NCI-H345 (cell line): Measurements from ENCODE around the gene LGALS8.
"Not testable (repeated sequence)": the region's sequence is repeated elsewhere in the genome, so short reads cannot be mapped to it uniquely, and the experiment has no call there.

Source experiments
- DNase-seq: peaks from one replicate; lab custom pipeline; 2025; lab: John Stamatoyannopoulos, UW

Gene LGALS8

GRCh38 chr1:236541710-236542109, 17.9 kb downstream of the LGALS8 start:
- DNase-seq = no peak

GRCh38 chr1:236543065-236543669, 19.4 kb downstream of the LGALS8 start:
- no peak for DNase-seq

- DNase-seq = no peak
These were observed 21.9 kb downstream of the LGALS8 start for GRCh38 chr1:236545621-236546169.

- no peak for DNase-seq
These were observed 24.7 kb downstream of the LGALS8 start for GRCh38 chr1:236548452-236548851.

- no peak for DNase-seq
These were observed 27.4 kb downstream of the LGALS8 start for GRCh38 chr1:236550961-236551851.

GRCh38 chr1:236552096-236552495, 28.3 kb downstream of the LGALS8 start:
- no peak for DNase-seq

GRCh38 chr1:236552901-236553300, 29.1 kb downstream of the LGALS8 start:
- no peak for DNase-seq

GRCh38 chr1:236553370-236553769, 29.6 kb downstream of the LGALS8 start:
- DNase-seq = no peak

- no peak for DNase-seq
These were observed 32.8 kb downstream of the LGALS8 start for GRCh38 chr1:236556606-236557005.

GRCh38 chr1:236558081-236558480, 34.3 kb downstream of the LGALS8 start:
- no peak for DNase-seq

- no peak for DNase-seq
These were observed 35.1 kb downstream of the LGALS8 start for GRCh38 chr1:236558846-236559245.

- DNase-seq = no peak
These were observed 36.5 kb downstream of the LGALS8 start for GRCh38 chr1:236560213-236560771.

GRCh38 chr1:236561976-236562375, 38.2 kb downstream of the LGALS8 start:
- no peak for DNase-seq

- no peak for DNase-seq
These were observed 41.7 kb downstream of the LGALS8 start for GRCh38 chr1:236565530-236565929.

- no peak for DNase-seq
These were observed 44.6 kb downstream of the LGALS8 start for GRCh38 chr1:236568285-236568894.

- no peak for DNase-seq
These were observed 51.7 kb downstream of the LGALS8 start for GRCh38 chr1:236575523-236575922.

GRCh38 chr1:236576004-236576403, 52.2 kb downstream of the LGALS8 start:
- no peak for DNase-seq

GRCh38 chr1:236577041-236577440, 53.3 kb downstream of the LGALS8 start:
- not testable (repeated sequence) for DNase-seq

- no peak for DNase-seq
These were observed 54.9 kb downstream of the LGALS8 start for GRCh38 chr1:236578661-236579060.

- not testable (repeated sequence) for DNase-seq
These were observed 56.6 kb downstream of the LGALS8 start for GRCh38 chr1:236580404-236580803.

- DNase-seq = no peak
These were observed 57.7 kb downstream of the LGALS8 start for GRCh38 chr1:236581528-236581927.

- DNase-seq = no peak
These were observed 65.7 kb downstream of the LGALS8 start for GRCh38 chr1:236589531-236589930.
